Endothelial cell of umbilical vein (primary cell): ENCODE data around the gene RALGPS1. TPM values are rescaled to one million over a fixed set of nuclear protein-coding genes. Genes with fewer than 3 reads are reported as not detected.

Experiments used
- BruUV-seq: library from RNA; stranded (reverse); fragments of 400-500 nt; replicated peaks from 2 replicates; lab custom pipeline; 2021; lab: Mats Ljungman, UMichigan
- CTCF ChIA-PET: fragments of 300-600, 350-600 bp; sonication (Branson Sonifier 250); formaldehyde crosslinking; loops from one replicate; lab custom pipeline; 2021; ENCODE audit warnings: antibody characterized with exemption, inconsistent platforms; lab: Charles Lee
- POLR2A ChIA-PET: fragments of 300-600, 350-600 bp; sonication (Branson Sonifier 250); formaldehyde crosslinking; loops from one replicate; lab custom pipeline; 2021; ENCODE audit warnings: antibody characterized with exemption, inconsistent platforms; lab: Charles Lee
- DNase-seq: peaks from one replicate; pipeline ENCODE4 v3.0.0-alpha.2; 2011; ENCODE audit warnings: low read depth, low spot score
- FAIRE-seq: peaks from 2 replicates; lab custom pipeline; 2011; peaks lifted over from hg19 to GRCh38; lab: Jason Lieb, UNC
- H2AFZ ChIP-seq: 2 replicates; pipeline ENCODE4 v1.6.0; 2012; ENCODE audit warnings: low read depth, low read length, control low read depth, inconsistent platforms
- H3K27ac ChIP-seq: 2 replicates; pipeline ENCODE4 v1.5.1; 2011; ENCODE audit warnings: low read depth, mild to moderate bottlenecking, control low read depth, low read length, moderate library complexity; ENCODE audit not compliant: insufficient read depth
- H3K27me3 ChIP-seq, 2 experiments: 2 replicates each; pipeline versions ENCODE4 v1.6.0 to v1.6.1; 2011; ENCODE audit warnings: low read length in 2 of 2, mixed read lengths in 1 of 2; ENCODE audit not compliant: control insufficient read depth in 2 of 2, insufficient read depth in 2 of 2
- H3K36me3 ChIP-seq, 2 experiments: 2 replicates in 1 of 2; 3 replicates in 1 of 2; pipeline ENCODE4 v1.5.1; 2011; ENCODE audit warnings: low read length in 2 of 2, mild to moderate bottlenecking in 1 of 2, moderate library complexity in 1 of 2; ENCODE audit not compliant: control insufficient read depth in 2 of 2, insufficient read depth in 2 of 2; ENCODE audit errors: extremely low read depth in 1 of 2
- H3K4me1 ChIP-seq: 3 replicates; pipeline ENCODE4 v1.5.1; 2011; ENCODE audit warnings: mild to moderate bottlenecking, low read length; ENCODE audit not compliant: control insufficient read depth, insufficient read depth; ENCODE audit errors: extremely low read depth
- H3K4me2 ChIP-seq: 2 replicates; pipeline ENCODE4 v1.6.1; 2011; ENCODE audit warnings: low read length, control low read depth, mixed read lengths; ENCODE audit not compliant: insufficient read depth
- H3K4me3 ChIP-seq, 3 experiments: fragments of 200-600 bp in 1 of 3; sonication (generic), shearing (Covaris generic) in 1 of 3; replicated peaks in 1 of 3; 2 replicates each; pipeline ENCODE4 v1.5.1; 2011 to 2016; ENCODE audit warnings: control low read depth in 3 of 3, low read length in 3 of 3, mild to moderate bottlenecking in 2 of 3, inconsistent platforms in 1 of 3, low read depth in 1 of 3, moderate library complexity in 1 of 3; ENCODE audit not compliant: insufficient read depth in 1 of 3
- H3K79me2 ChIP-seq: 2 replicates; pipeline ENCODE4 v1.6.0; 2012; ENCODE audit warnings: low read length, inconsistent platforms; ENCODE audit not compliant: control insufficient read depth, insufficient read depth
- H3K9ac ChIP-seq: replicated peaks from 2 replicates; pipeline ENCODE3; 2011; ENCODE audit warnings: low read length, control low read depth; ENCODE audit not compliant: insufficient read depth; ENCODE audit errors: extremely low read depth
- H3K9me1 ChIP-seq: replicated peaks from 3 replicates; pipeline ENCODE4 v1.6.0; 2011; ENCODE audit warnings: mild to moderate bottlenecking, low read length; ENCODE audit not compliant: control insufficient read depth, insufficient read depth; ENCODE audit errors: extremely low read depth
- H3K9me3 ChIP-seq: replicated peaks from 2 replicates; pipeline ENCODE4 v1.5.1; 2012; ENCODE audit warnings: low read length, inconsistent platforms; ENCODE audit not compliant: control insufficient read depth, insufficient read depth
- H4K20me1 ChIP-seq: replicated peaks from 2 replicates; pipeline ENCODE3; 2011; ENCODE audit warnings: mild to moderate bottlenecking, low read length; ENCODE audit not compliant: control insufficient read depth, insufficient read depth; ENCODE audit errors: extremely low read depth
- EZH2 ChIP-seq: IDR thresholded peaks from 2 replicates; pipeline ENCODE4 v1.6.1; 2012; ENCODE audit warnings: borderline replicate concordance, low read depth, mild to moderate bottlenecking, moderate library complexity, low read length, inconsistent platforms; ENCODE audit not compliant: severe bottlenecking
- FOS ChIP-seq: IDR thresholded peaks from 2 replicates; pipeline ENCODE4 v1.6.1; 2011; ENCODE audit warnings: mild to moderate bottlenecking, low read length, moderate library complexity, borderline replicate concordance; ENCODE audit not compliant: insufficient read depth
- GATA2 ChIP-seq: IDR thresholded peaks from 2 replicates; pipeline ENCODE4 v1.7.0; 2011; ENCODE audit warnings: low read depth, mild to moderate bottlenecking, moderate library complexity, mixed read lengths, low read length; ENCODE audit not compliant: insufficient read length, insufficient read depth
- JUN ChIP-seq: IDR thresholded peaks from 2 replicates; pipeline ENCODE4 v1.6.1; 2011; ENCODE audit warnings: borderline replicate concordance, low read depth; ENCODE audit not compliant: insufficient read length, insufficient read depth
- MYC ChIP-seq: IDR thresholded peaks from one replicate; pipeline ENCODE4 v1.6.1; 2011; ENCODE audit warnings: mild to moderate bottlenecking, low read depth, low read length
- POLR2A ChIP-seq: IDR thresholded peaks from 2 replicates; pipeline ENCODE4 v1.6.1; 2012; ENCODE audit warnings: low read depth, mild to moderate bottlenecking, control low read depth, low read length
- POLR2AphosphoS5 ChIP-seq: IDR thresholded peaks from 2 replicates; pipeline ENCODE4 v1.6.1; 2012; ENCODE audit warnings: low read depth, mild to moderate bottlenecking, control low read depth, low read length, moderate library complexity; ENCODE audit not compliant: insufficient read depth
- dilution Hi-C: fragments of 300-500 bp; cut with MboI; formaldehyde crosslinking; loops from one replicate; pipeline ENCODE4 v1.15.0; 2019; ENCODE audit warnings: low sequenced_read_pairs; ENCODE audit not compliant: extremely low pct_ligation_motif_present
- intact Hi-C: fragments of 100-400 bp; cut with micrococcal nuclease; formaldehyde crosslinking; loops from one replicate; pipeline ENCODE4 v1.10.0; 2022
- polyA plus RNA-seq, 4 experiments: library from polyadenylated mRNA; depleted of rRNA in 3 of 4; stranded (reverse) in 3 of 4; unstranded in 1 of 4; fragments of >200 nt; gene quantifications; 2 replicates each; pipeline versions ENCODE4 v1.2.1 to v1.2.3, GENCODE V29; 2011 to 2012; ENCODE audit warnings: missing spikeins in 1 of 4
- total RNA-seq: library from RNA; stranded (reverse); gene quantifications from 2 replicates; pipeline ENCODE4 v1.2.3, GENCODE V29; 2021
- TF ChIP-seq, protein P1 (sequence below), 2 donors: IDR thresholded peaks; 1 replicate in 1 of 2; 2 replicates in 1 of 2; pipeline ENCODE4 v1.5.1; 2011; ENCODE audit warnings: low read length in 2 of 2, mild to moderate bottlenecking in 2 of 2, moderate library complexity in 2 of 2, control low read depth in 1 of 2, inconsistent platforms in 1 of 2, low read depth in 1 of 2; ENCODE audit not compliant: insufficient read depth in 1 of 2; ENCODE audit errors: extremely low read depth in 1 of 2
- TF ChIP-seq, protein P2 (sequence below): IDR thresholded peaks from 2 replicates; pipeline ENCODE4 v1.6.1; 2011; ENCODE audit not compliant: insufficient read depth, insufficient read length

RALGPS1 gene
- total and polyA plus RNA-seq, 2 donors (not counting 3 experiments of a cell fraction or from before 2014, with no cell fraction given) = 3.8 to 5.5 TPM

- peaks cover 6% of the 10 kb centered on the region for H3K4me1 ChIP-seq
- no peak overlapping the region for H3K4me2 ChIP-seq
- H3K9ac ChIP-seq = no peak overlapping the region
- no TSS peak for BruUV-seq
- no peaks in the 10 kb centered on the region for H3K79me2 ChIP-seq
- H3K4me3 ChIP-seq = no peak overlapping the region
- no peaks in the 10 kb centered on the region for H3K36me3 ChIP-seq
- no peak for TF ChIP-seq MYC
- TF ChIP-seq, protein P1, sequence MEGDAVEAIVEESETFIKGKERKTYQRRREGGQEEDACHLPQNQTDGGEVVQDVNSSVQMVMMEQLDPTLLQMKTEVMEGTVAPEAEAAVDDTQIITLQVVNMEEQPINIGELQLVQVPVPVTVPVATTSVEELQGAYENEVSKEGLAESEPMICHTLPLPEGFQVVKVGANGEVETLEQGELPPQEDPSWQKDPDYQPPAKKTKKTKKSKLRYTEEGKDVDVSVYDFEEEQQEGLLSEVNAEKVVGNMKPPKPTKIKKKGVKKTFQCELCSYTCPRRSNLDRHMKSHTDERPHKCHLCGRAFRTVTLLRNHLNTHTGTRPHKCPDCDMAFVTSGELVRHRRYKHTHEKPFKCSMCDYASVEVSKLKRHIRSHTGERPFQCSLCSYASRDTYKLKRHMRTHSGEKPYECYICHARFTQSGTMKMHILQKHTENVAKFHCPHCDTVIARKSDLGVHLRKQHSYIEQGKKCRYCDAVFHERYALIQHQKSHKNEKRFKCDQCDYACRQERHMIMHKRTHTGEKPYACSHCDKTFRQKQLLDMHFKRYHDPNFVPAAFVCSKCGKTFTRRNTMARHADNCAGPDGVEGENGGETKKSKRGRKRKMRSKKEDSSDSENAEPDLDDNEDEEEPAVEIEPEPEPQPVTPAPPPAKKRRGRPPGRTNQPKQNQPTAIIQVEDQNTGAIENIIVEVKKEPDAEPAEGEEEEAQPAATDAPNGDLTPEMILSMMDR (IDR thresholded peaks at IDR 0.05; ENCODE audit: extremely low read depth in 1 of 2, insufficient read depth in 1 of 2, low read depth in 1 of 2, low read length in 2 of 2) = no peak
- dilution Hi-C loops (no loop called here), intact Hi-C loops (no loop called here)
- H3K27ac ChIP-seq = no peak overlapping the region
- ChIA-PET POLR2A (no interaction called here), CTCF (interaction anchor here (4.5 kb wide), 1 partner anchor 123 kb away, joined by 29 read pairs; no protein-coding TSS in a partner anchor)
- no peaks in the 10 kb centered on the region for H3K9me1 ChIP-seq
- FAIRE-seq (no peak), DNase-seq (no peak)
- no peaks in the 10 kb centered on the region for H3K9me3 ChIP-seq
- no peak overlapping the region for H2AFZ ChIP-seq
- H3K27me3 ChIP-seq = peaks cover 14 to 27% of the 10 kb centered on the region in 2 experiments
- H4K20me1 ChIP-seq = no peaks in the 10 kb centered on the region
These were observed 308.0 kb downstream of the RALGPS1 start for GRCh38 chr9:127222388-127223095.

- Histone ChIP-seq H3K9ac (no peak overlapping the region), H3K36me3 (no peaks in the 10 kb centered on the region), H3K79me2 (no peaks in the 10 kb centered on the region), H3K9me1 (no peaks in the 10 kb centered on the region), H4K20me1 (no peaks in the 10 kb centered on the region), H2AFZ (no peak overlapping the region), H3K4me3 (no peak overlapping the region), H3K4me2 (no peak overlapping the region), H3K27me3 (peaks cover 14 to 27% of the 10 kb centered on the region in 2 experiments), H3K9me3 (no peaks in the 10 kb centered on the region), H3K27ac (no peak overlapping the region), H3K4me1 (peaks cover 6% of the 10 kb centered on the region)
- ChIA-PET POLR2A (no interaction called here), CTCF (interaction anchor here (1.2 to 4.5 kb wide), 6 partner anchors 18 to 228 kb away, joined by 3 to 29 read pairs (median 12); partner anchors contain the start of genes LRSAM1, RPL12, SLC2A8 and ZNF79)
- dilution Hi-C loops (no loop called here), intact Hi-C loops (no loop called here)
- FAIRE-seq (no peak), DNase-seq (no peak)
- TF ChIP-seq FOS = no peak
- no peak for TF ChIP-seq GATA2
- no peak for TF ChIP-seq JUN
- no peak for TF ChIP-seq EZH2
- no peak for TF ChIP-seq POLR2A
- TF ChIP-seq, protein P1 (IDR thresholded peaks at IDR 0.05; ENCODE audit: extremely low read depth in 1 of 2, insufficient read depth in 1 of 2, low read depth in 1 of 2, low read length in 2 of 2) = no peak
- TF ChIP-seq, protein P2, sequence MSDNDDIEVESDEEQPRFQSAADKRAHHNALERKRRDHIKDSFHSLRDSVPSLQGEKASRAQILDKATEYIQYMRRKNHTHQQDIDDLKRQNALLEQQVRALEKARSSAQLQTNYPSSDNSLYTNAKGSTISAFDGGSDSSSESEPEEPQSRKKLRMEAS = no peak
- TF ChIP-seq POLR2AphosphoS5 = no peak
- TF ChIP-seq MYC = no peak
- BruUV-seq = no TSS peak
These were observed 308.7 kb downstream of the RALGPS1 start for GRCh38 chr9:127223266-127223665.
